OCI-M1 (cell line): ENCODE results near the gene ZNF284.

ENCODE experiments used
- DNase-seq: peaks from one replicate; lab custom pipeline; 2025; lab: John Stamatoyannopoulos, UW

ZNF284 gene

DNA sequence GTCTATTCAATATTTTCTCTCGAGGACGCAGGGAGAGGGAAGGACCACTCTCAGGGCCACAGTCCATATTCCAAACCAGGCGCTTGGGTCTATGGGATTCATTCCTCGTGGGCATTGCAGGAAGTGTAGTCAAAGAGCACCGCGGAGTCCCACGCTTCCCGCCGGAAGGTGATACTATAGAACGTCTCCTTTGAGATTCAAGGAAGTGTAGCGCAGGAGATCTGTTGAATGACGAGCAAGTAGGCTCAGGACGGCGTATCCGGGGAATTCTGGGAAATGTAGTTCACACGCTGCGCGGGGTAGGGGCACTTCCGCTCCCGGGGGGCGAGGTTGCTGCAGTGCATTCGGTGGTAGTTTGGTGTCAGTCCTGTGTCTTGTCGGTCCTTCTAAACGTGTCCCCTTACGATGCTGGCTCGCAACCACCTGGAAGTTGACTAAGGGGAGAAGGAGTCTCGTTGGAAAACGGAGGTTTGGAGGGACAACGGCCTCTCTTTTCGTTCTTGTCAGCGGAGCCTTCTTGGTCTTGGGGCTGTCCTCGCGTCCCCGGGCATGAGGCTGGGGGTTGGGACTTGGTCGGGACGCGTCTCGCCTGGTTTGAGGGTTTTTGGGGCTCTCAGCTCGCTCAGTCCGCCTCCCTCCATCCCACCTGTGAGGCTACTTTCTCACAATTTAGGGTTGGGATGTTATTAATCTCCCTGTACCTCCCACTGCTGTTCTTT lies at the start of gene ZNF284:
Gene ZNF284, plus strand, starts transcription at position 336 of the 719 bp plus-strand sequence. CDS start 4,231 bp downstream, outside the sequence.
- peak; percentile 98 for DNase-seq

DNA sequence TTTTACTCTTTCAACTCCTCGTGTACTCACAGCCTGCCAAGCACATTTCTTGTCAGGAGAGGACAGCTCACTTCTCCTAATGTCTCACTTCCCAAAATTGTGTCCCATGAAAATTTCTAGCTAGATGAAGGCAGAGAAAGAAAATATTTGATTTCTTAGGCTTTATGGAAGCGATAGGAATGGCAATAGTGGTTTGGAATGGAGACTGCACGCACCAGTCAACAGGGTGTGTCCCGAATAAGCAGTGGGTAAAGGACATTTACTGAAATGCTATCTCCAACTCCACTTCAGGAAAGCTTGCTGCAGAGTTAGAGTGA lies 47.1 kb upstream of the ZNF284 start:
- no peak for DNase-seq

GRCh38 chr19:44025217-44025936 lies 46.6 kb upstream of the ZNF284 start, which contains the start of gene ZNF222:
TSS of gene ZNF222 (plus strand) at chr19:44025379. CDS start at chr19:44025437, 58 bp downstream.
- DNase-seq: peak; percentile 96

DNA sequence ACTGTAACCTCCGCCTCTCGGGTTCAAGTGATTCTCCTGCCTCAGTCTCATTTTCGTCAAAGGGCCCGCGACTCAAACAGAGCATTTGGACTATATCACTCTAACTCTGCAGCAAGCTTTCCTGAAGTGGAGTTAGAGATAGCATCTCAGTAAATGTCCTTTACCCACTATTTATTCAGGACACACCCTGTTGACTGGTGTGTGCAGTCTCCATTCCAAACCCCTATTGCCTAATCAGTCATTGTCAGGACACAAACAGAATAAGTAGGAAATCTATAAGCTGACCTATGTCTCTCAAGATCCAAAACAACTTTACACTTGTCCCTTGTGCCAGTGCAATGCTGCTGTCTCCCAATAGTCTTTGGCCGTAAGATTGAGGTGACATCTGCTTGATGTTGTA lies 45.3 kb upstream of the ZNF284 start:
- DNase-seq: no peak

DNA sequence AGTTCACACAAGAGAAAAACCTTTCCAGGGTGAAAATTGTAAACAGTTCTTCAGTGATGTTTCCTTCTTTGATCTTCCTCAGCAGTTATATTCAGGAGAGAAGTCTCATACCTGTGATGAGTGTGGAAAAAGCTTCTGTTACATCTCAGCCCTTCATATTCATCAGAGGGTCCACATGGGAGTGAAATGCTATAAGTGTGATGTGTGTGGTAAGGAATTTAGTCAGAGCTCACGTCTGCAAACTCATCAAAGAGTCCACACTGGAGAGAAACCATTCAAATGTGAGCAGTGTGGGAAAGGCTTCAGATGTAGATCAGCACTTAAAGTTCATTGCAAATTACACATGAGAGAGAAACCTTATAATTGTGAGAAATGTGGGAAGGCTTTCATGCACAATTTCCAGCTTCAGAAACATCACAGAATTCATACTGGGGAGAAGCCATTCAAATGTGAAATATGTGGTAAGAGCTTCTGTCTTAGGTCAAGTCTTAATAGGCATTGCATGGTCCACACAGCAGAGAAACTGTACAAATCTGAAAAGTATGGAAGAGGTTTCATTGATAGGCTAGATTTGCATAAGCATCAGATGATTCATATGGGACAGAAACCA lies 39.9 kb upstream of the ZNF284 start:
- no peak for DNase-seq

DNA sequence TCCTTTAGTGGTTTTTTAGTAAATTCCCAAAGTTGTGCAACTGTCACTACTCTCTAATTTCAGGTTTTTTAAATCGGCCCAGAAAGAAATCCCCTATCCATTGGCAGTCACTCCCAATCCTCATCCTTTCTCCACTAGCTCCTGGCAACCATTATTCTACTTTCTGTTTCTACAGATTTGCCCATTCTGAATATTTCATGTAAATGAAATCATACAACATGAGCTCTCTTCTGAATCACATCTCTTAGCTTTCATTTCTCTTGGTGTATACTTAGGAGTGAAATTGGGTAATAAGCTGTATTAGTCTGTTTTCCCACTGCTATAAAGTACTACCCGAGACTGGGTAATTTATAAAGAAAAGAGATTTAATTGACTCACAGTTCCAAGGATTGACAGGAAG lies 29.8 kb upstream of the ZNF284 start:
- no peak for DNase-seq

- DNase-seq: peak; percentile 86
These were observed 21.0 kb upstream of the ZNF284 start for GRCh38 chr19:44050740-44051649.

- DNase-seq: peak; percentile 99
These were observed 20.1 kb upstream of the ZNF284 start, which contains the start of gene ZNF223 for GRCh38 chr19:44051650-44052402. TSS of gene ZNF223 (plus strand) at chr19:44052036. CDS start at chr19:44055177, 3,141 bp downstream.

GRCh38 chr19:44055870-44056269 lies 16.1 kb upstream of the ZNF284 start:
- no peak for DNase-seq

GRCh38 chr19:44059229-44059628 lies 12.7 kb upstream of the ZNF284 start:
- DNase-seq: no peak

DNA sequence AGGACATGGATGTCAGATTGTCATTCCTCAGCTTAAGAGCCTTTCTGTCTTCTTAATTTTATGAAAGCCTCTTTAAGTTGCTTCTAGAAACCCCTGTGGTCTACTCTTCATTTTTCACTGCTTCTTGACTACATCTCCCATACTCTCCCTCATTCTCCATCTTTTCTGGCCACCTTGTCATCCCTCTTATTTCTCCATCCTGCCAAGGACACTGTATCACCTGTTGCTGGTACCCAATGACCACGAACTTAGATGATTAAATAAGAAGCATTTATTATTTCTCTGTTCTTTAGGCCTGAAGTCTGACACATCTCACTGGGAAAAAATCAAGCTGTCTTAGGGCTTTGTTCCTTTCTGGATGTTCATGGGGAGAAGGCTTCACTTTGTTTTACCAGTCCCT lies 10.9 kb upstream of the ZNF284 start:
- no peak for DNase-seq

GRCh38 chr19:44066305-44066704 lies 5.7 kb upstream of the ZNF284 start:
- no peak for DNase-seq

GRCh38 chr19:44069415-44069814 lies 2.5 kb upstream of the ZNF284 start:
- DNase-seq: no peak

DNA sequence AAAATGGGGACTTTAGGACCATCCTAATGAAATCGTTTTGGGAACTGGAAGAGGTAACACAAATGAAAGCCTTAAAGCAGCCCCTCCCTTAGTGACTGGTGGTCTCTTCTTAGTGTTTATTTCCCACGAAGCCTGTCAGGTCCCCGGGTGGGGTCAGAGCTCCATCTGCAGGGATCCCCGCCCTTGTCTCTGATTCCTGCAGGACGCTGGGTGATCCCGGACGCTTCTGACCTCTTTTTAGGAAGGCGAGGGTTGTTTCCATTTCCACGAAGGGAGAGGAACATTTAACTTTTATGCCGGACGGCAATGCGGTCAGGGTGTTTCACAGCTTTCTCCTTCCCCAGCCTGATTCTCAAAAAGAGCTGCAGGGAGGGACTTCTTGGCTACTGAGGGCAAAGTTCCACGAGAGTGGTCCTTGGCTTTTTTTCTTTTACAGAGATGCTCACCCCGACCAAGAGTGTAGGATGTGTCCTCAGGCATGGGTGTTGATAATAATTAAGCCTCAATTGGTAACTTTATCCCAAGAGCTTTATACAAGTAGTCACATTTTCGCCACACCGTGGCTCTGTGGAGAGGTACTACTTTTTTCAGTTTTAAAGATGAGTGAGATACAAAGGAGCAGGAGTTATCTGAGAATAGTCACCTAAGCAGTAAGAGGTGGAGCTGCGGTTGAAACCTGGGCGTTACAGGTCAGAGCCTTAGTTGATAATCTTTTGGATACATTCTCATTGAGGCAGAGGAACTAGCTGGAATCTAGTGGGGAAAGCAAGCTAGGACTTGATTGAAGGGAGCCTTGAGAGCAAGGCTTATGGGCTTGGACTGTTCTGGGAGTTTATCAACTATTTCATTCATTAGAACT lies 813 bp downstream of the ZNF284 start:
- DNase-seq: peak; percentile 66

DNA sequence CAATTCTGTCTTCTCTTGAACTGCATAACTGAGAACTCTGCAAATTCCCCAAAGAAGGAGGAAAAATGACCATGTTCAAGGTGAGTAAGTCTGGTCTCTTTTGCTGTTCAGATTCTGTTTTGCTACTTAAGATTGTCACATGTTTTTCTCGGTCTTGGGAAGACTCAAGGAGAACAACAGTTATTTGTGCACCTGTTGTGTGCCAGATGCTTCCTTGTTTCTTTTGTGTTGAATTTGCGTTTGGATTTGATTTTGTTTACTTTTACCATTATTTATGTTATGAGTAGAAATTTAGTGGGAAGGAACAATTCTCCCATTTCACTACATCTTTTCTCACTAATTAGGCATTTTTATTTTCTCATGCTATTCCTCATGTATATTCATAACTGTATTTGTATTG lies 4.4 kb downstream of the ZNF284 start:
- DNase-seq: no peak

- no peak for DNase-seq
These were observed 20.1 kb downstream of the ZNF284 start for GRCh38 chr19:44092108-44092507.

GRCh38 chr19:44093931-44094765 lies 22.2 kb downstream of the ZNF284 start, which contains the start of gene ZNF224:
TSS of gene ZNF224 (plus strand) at chr19:44094361. CDS start at chr19:44097874, 3,513 bp downstream.
- DNase-seq: peak; percentile 98

DNA sequence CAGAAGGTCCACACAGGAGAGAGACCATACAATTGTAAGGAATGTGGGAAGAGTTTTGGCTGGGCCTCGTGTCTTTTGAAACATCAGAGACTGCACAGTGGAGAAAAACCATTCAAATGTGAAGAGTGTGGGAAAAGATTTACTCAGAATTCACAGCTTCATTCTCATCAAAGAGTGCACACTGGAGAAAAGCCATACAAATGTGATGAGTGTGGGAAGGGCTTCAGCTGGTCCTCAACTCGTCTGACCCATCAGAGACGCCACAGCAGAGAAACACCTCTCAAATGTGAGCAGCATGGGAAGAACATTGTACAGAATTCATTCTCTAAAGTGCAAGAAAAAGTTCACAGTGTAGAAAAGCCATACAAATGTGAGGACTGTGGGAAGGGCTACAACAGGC lies 35.8 kb downstream of the ZNF284 start:
- DNase-seq: no peak

DNA sequence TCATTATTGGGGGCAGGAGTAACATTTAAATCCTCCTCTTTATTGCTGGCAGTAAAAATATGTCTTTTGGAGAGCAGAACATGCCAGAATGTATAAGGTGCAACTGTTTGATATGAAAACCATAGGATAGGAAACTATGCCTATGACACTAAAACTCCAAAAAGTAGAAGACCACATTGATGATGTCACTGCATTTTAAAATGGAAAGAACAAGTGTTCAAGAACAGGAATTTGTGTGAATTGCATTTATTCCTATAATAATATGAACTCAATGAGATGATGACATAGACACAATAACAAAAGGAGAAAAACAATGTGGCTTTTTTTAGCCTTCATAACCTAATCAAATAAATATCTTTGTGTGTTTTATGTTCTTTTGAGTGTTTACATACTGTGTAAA lies 37.5 kb downstream of the ZNF284 start:
- DNase-seq: no peak
